GM23248 (cell line): ENCODE measurements around the gene NAXD.

Experiments used
- EZH2 ChIP-seq: fragments of 200-600 bp; sonication (generic); IDR thresholded peaks from 2 replicates; pipeline ENCODE4 v1.6.1; 2018; ENCODE audit warnings: antibody characterized with exemption, mild to moderate bottlenecking; ENCODE audit not compliant: insufficient read depth, poor library complexity, severe bottlenecking
- EZH2phosphoT487 ChIP-seq: fragments of 200-600 bp; sonication (generic); IDR thresholded peaks from 2 replicates; pipeline ENCODE4 v1.6.1; 2018; ENCODE audit warnings: antibody characterized with exemption, moderate library complexity, mild to moderate bottlenecking, low read depth; ENCODE audit not compliant: insufficient read depth

GRCh38 chr13:110636701-110637201, 21.4 kb downstream of the NAXD start:
- TF ChIP-seq EZH2phosphoT487 = no peak
- no peak for TF ChIP-seq EZH2
